ENCODE data around the gene ALG1.

DNA sequence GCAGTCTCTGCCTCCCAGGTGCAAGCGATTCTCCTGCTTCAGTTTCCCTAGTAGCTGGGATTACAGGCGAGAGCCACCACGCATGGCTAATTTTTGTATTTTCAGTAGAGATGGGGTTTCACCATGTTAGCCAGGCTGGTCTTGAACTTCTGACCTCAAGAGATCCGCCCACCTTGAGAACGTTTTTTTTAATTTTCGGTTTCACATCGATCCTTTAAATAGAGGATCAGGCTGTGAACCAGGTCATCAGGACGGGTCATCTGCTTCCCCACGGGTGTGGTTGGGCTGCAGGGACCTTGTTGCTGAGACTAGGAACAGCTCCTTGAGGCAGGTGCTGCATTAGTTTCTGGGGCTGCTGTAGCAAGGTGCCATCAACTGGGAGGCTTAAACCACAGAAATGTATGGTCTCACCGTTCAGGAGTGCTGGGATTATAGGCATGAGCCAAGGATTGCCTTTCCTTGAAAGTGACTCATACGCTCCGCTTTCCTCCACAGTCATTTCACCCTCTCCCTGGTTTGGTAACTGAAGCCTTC, 30.0 kb upstream of the ALG1 start:
- TF ChIP-seq POLR2AphosphoS5 (IDR thresholded peaks at IDR 0.05; ENCODE audit: low read depth): no peak
- TF ChIP-seq EZH2phosphoT487 (IDR thresholded peaks at IDR 0.05; ENCODE audit: unreplicated experiment): no peak
- TF ChIP-seq, protein P1, sequence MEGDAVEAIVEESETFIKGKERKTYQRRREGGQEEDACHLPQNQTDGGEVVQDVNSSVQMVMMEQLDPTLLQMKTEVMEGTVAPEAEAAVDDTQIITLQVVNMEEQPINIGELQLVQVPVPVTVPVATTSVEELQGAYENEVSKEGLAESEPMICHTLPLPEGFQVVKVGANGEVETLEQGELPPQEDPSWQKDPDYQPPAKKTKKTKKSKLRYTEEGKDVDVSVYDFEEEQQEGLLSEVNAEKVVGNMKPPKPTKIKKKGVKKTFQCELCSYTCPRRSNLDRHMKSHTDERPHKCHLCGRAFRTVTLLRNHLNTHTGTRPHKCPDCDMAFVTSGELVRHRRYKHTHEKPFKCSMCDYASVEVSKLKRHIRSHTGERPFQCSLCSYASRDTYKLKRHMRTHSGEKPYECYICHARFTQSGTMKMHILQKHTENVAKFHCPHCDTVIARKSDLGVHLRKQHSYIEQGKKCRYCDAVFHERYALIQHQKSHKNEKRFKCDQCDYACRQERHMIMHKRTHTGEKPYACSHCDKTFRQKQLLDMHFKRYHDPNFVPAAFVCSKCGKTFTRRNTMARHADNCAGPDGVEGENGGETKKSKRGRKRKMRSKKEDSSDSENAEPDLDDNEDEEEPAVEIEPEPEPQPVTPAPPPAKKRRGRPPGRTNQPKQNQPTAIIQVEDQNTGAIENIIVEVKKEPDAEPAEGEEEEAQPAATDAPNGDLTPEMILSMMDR (conservative IDR thresholded peaks at IDR 0.05; ENCODE audit: low read depth in 2 of 2): no peak
- TF ChIP-seq EZH2 (IDR thresholded peaks at IDR 0.05; ENCODE audit: low read depth, unreplicated experiment): no peak
- no peak for TF ChIP-seq REST (IDR thresholded peaks at IDR 0.05; ENCODE audit: unreplicated experiment)
- TF ChIP-seq STAT1 (IDR thresholded peaks at IDR 0.05; ENCODE audit: unreplicated experiment): no peak
- no peak for TF ChIP-seq NANOG (IDR thresholded peaks at IDR 0.05; ENCODE audit: borderline replicate concordance)

All from GM23338 (cell line).